BE2C (cell line): Measurements from ENCODE around the gene CYP2S1.

Experiments
- DNase-seq: peaks from one replicate; pipeline ENCODE4 v3.0.0-alpha.2; 2020
- H3K27me3 ChIP-seq: fragments of 250-450 bp; sonication (Bioruptor Pico); 2 replicates; pipeline ENCODE4 v1.5.1; 2020; ENCODE audit warnings: mild to moderate bottlenecking
- H3K36me3 ChIP-seq: fragments of 250-450 bp; sonication (Bioruptor Pico); 2 replicates; pipeline ENCODE4 v1.5.1; 2020; ENCODE audit warnings: mild to moderate bottlenecking
- H3K4me1 ChIP-seq: fragments of 250-450 bp; sonication (Bioruptor Pico); 2 replicates; pipeline ENCODE4 v1.5.1; 2020
- H3K4me3 ChIP-seq: 2 replicates; pipeline ENCODE4 v1.5.1; 2011; ENCODE audit warnings: low read depth, low read length
- H3K9me3 ChIP-seq: fragments of 250-450 bp; sonication (Bioruptor Pico); 2 replicates; pipeline ENCODE4 v1.5.1; 2020
- CTCF ChIP-seq: IDR thresholded peaks from 2 replicates; pipeline ENCODE4 v1.5.1; 2012; ENCODE audit warnings: mild to moderate bottlenecking, low read depth, low read length

CYP2S1 gene

GRCh38 chr19:41218615-41219507, 25.8 kb downstream of the CYP2S1 start, which contains the start of gene AXL:
TSS of gene AXL (plus strand) at chr19:41219223. CDS start at chr19:41219393, 170 bp downstream.
- Histone ChIP-seq H3K4me1 (no peaks in the 10 kb centered on the region), H3K9me3 (no peaks in the 10 kb centered on the region), H3K4me3 (no peak within 1 kb of the TSS), H3K36me3 (no peaks in the 10 kb centered on the region), H3K27me3 (peaks cover 35% of the 10 kb centered on the region)
- no peak for TF ChIP-seq CTCF
- no peak for DNase-seq

- H3K4me3 ChIP-seq = no peak overlapping the region
These were observed 27.0 kb downstream of the CYP2S1 start for GRCh38 chr19:41219924-41220567.

GRCh38 chr19:41220811-41221210, 27.8 kb downstream of the CYP2S1 start:
- peaks cover 35% of the 10 kb centered on the region for H3K27me3 ChIP-seq
- no peak overlapping the region for H3K4me3 ChIP-seq
- no peak for DNase-seq
- no peaks in the 10 kb centered on the region for H3K4me1 ChIP-seq
- no peaks in the 10 kb centered on the region for H3K9me3 ChIP-seq
- no peaks in the 10 kb centered on the region for H3K36me3 ChIP-seq
- TF ChIP-seq CTCF = no peak

More at GRCh38 chr19:41219924-41220567, 27.0 kb downstream of the CYP2S1 start:
- peak; percentile 38 for DNase-seq
- H3K4me1 ChIP-seq = no peaks in the 10 kb centered on the region
- TF ChIP-seq CTCF = no peak
- no peaks in the 10 kb centered on the region for H3K36me3 ChIP-seq
- H3K27me3 ChIP-seq = peaks cover 35% of the 10 kb centered on the region
- H3K9me3 ChIP-seq = no peaks in the 10 kb centered on the region

GRCh38 chr19:41221514-41222205, 28.6 kb downstream of the CYP2S1 start:
- H3K4me3 ChIP-seq = no peak overlapping the region

GRCh38 chr19:41222240-41222639, 29.2 kb downstream of the CYP2S1 start:
- no peaks in the 10 kb centered on the region for H3K36me3 ChIP-seq
- DNase-seq = no peak
- H3K4me1 ChIP-seq = no peaks in the 10 kb centered on the region
- no peak for TF ChIP-seq CTCF
- H3K9me3 ChIP-seq = no peaks in the 10 kb centered on the region
- no peak overlapping the region for H3K4me3 ChIP-seq
- peaks cover 35% of the 10 kb centered on the region for H3K27me3 ChIP-seq

More at GRCh38 chr19:41221514-41222205, 28.6 kb downstream of the CYP2S1 start:
- Histone ChIP-seq H3K4me1 (no peaks in the 10 kb centered on the region), H3K27me3 (peaks cover 35% of the 10 kb centered on the region), H3K36me3 (no peaks in the 10 kb centered on the region), H3K9me3 (no peaks in the 10 kb centered on the region)
- TF ChIP-seq CTCF = no peak
- DNase-seq = no peak
